Measurements from ENCODE around the gene KIN.
"Not testable (repeated sequence)": the region's sequence is repeated elsewhere in the genome, so short reads cannot be mapped to it uniquely, and the experiment has no call there.

The KIN gene

DNA sequence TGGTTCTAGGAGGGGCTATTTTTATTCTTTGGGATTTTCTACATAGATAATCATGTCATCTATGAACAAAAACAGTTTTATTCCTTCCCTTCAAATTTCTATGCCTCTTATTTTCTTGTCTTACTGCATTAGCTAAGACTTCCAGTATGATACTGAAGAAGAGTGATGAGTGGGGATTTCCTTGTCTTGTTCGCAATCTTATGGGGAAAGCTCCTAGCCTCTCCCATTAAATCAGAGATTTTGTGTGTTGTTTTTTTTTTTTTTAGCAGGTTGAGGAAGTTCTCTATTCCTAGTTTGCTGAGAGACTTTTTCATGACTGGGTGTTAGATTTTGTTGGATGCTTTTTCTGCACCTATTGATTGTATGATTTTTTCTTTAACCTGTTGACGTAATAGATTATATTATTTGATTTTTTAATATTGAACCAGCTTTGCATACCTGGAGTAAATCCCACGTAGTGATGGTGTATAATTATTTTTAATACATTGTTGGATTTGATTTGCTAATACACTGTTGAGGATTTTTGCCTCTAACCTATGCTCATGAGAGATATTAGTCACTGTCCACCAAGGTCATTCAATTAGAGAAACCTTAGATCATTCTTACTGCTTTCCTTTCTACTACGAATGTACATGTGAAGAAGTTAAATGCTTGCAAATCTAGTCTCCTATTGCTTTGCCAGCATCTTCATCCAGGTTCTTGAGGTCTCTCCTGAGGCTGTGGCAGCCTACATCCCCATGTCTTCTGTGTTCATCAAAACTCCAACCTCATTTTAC is 6.6 kb upstream of the KIN start:
- no peak for DNase-seq (ENCODE audit: low read depth in 2 of 2, low spot score in 1 of 2)

DNA sequence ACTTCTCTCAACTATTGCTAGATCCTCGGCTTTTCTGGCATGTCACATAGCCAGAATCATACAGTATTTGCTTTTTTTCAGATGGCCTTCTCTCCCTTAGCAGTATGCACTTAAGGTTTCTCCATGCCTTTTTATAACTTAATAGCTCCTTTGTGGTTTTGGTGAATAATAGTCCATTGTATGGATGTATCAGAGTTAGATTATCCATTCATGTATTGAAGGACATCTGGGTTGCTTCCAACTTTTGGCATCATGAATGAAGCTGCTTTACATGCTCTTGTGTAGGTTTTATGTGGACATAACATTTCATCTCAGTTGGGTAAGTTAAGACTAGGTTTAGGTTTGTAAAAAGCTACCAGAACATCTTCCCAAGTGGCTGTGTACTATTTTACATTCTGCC is 4.7 kb upstream of the KIN start:
- no peak for DNase-seq (ENCODE audit: low read depth in 2 of 2, low spot score in 1 of 2)

DNA sequence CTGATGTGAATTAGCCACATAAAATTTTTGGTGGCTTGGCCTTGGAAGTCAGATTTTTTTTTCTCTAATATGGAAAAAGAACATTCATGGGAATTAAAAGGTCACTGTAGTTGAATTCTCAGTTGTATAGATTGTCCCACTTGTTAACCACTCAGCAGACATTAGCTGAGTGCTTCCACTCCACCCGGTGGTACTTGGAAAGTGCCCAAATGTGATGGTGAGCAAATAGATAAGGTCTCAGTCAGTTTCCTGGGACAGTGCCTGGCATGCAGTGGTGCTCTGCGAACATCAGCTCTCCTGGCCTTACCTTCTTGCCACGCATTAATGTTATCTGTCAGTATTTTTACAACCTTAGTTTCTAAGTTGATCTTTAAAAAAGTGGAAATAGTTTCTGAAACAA is 1.6 kb upstream of the KIN start:
- DNase-seq (ENCODE audit: low read depth in 2 of 2, low spot score in 1 of 2): no peak

DNA sequence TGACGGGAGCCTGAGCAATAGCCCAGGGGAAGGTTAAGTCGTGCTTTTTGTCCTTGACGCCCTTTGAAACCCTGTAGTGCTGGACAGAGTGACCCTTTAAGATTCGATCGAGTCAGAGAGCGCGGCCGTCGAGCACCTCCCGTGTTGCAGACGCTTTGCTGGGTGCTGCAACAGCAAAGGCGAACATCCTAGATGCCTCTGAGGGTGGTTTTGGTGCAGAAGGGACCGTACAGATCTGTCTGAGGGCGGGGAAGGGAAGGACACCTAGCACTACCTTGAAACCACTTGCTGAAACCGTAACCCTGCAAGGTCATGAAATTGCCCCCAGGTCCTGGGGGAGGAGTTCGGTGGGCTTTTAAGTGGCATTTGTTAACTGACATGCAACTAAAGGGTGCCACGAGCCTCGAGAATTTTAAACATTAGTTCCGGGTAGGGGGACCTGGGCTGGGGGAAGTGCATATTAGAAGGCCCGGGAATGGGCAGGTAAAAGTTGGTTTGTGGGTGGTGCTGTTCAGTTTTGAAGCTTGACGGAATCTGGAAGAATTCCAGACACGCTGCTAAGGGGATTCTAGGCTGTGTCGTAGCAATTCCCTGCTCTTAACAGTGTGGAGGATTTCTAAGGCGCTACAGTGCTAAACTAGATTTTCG is 970 bp upstream of the KIN start:
- no peak for DNase-seq (ENCODE audit: low read depth in 2 of 2, low spot score in 1 of 2)

DNA sequence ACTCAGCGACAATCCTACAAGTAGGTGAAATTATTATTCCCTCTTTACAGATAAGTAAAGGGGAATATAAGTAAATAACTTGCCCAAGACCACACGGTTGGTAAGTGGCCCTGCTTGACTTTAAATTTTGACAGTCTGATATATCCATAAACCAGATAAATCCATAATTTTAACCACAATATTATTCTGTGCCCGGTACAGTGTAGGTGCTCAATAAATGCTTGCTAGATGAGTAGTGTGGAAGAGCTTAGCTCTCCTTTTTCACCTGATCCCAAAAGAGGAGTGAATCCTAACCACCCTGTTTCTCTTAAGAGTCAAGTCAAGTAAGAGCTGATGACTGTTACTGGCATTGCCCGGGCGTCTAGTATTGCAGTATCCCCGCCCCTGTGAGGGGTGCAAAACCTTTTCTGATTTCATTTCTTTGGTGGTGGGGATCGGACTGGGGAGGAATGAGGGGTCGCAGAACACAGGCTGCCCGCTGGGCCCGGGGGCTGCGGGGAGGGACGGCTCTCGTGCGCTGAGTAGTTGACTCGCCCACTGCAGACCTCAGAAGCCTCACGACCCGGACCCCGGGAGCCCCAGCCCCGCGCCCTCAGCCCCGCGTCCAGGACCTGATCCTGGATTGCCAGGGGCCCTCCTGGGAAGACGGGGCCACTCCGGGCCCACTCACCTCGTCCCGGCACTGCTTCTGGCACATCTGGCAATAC is 490 bp downstream of the KIN start:
- no peak for DNase-seq (ENCODE audit: low read depth in 2 of 2, low spot score in 1 of 2)

DNA sequence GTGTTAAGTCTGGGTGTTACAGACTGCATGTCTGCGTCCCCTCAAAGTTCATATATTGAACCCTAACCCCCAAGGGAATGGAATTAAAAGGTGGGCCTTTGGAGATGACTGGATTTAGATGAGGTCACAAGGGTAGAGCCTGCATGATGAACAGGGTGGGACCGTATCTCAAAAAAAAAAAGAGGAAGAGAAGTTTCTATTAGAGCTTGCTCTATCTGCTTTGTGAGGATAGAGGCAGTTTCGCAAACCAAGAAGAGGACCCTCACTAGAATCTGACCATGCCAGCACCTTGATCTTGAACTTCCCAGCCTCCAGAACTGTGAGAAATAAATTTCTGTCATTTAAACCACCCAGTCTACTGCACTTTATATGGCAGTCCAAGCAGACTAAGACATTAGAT is 1.4 kb downstream of the KIN start:
- DNase-seq (ENCODE audit: low read depth in 2 of 2, low spot score in 1 of 2): no peak

DNA sequence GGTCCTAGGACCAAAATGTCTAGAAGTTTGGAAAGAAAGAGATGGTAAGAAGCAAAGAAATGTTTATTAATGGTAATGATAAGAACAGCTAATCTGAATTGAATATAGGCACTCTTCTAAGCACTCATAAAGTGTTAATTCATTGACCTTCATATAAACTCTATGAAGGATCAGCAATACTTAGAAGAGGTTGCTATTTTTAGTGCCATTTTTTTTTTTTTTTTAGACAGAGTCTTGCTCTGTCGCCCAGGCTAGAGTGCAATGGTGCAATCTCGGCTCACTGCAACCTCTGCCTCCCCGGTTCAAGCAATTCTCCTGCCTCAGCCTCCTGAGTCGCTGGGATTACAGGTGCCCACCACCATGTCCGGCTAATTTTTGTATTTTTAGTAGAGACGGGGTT is 5.6 kb downstream of the KIN start:
- not testable (repeated sequence) for DNase-seq (ENCODE audit: low read depth in 2 of 2, low spot score in 1 of 2)

DNA sequence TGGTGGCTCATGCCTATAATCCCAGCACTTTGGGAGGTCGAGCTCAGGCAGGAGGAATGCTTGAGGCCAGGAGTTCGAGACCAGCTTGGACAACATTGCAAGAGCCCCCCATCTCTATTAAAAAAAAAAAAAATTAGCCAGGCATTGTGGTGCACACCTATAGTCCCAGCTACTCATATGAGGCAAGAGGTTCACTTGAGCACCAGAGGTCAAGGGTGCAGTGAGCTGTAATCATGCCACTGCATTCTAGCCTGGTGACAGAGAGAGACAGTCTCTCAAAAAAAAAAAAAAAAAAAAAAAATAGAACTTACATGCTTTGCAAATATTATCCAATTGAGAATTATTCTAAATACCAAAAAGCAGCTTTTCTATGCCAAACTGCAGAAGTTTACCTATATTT is 11.0 kb downstream of the KIN start:
- DNase-seq (ENCODE audit: low read depth in 2 of 2, low spot score in 1 of 2): no peak

DNA sequence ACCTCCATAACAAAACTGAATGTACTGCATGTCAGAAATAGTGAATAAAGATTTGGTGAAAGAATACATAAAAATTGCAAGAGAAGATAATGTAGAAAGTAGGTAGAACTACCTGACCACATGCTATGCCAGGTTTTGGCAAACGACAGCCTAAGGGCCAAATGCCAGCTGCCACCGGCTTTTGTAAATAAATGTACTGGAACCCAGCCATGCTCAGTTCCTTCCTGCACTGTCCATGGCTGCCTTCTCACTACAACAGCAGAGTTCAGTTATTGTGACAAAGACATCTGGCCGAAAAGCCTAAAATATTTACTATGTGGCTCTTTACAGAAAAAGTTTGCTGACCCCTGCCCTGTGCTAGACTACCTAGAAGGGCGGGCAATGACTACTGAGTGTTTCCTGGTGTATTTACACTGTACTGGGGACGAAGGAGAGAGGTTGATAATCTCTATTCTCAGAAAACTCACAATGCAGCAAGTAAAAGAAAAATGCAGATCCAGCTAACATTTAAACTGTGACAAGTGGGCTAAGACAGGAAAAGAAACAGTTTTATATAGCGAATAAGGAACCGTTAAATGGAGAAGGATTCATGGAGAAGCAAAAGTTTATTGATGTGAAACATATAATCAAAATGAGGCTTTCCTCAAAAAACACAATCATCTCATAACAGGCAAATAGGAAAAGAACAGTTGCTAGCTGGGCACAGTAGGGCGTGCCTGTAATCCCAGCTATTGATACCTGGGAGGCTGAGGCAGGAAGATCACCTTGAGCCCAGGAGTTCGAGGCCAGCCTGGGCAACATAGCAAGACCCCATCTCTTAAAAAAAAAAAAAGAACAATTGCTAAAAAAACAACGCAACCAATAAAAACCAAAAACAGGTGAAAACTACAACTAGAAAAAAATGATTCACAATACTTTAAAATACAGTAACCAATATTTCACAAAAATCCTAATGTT is 13.7 kb downstream of the KIN start:
- DNase-seq (ENCODE audit: low read depth in 2 of 2, low spot score in 1 of 2): no peak

DNA sequence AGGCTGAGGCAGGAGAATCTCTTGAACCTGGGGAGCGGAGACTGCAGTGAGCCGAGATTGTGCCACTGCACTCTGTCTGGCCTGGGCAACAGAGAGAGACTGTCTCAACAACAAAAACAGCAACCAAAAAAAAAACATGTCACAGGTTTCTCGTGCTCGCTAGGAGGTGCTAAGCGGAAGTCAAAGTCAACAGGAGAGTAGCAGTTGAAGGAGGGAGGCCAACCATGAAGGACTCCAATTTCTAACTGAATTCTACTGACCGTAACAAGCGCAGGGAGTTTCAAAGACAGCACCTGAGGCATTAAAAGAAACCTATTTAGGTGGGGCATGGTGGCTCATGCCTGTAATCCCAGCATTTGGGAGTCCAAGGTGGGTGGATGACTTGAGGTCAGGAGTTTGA is 19.4 kb downstream of the KIN start:
- DNase-seq (ENCODE audit: low read depth in 2 of 2, low spot score in 1 of 2): no peak

DNA sequence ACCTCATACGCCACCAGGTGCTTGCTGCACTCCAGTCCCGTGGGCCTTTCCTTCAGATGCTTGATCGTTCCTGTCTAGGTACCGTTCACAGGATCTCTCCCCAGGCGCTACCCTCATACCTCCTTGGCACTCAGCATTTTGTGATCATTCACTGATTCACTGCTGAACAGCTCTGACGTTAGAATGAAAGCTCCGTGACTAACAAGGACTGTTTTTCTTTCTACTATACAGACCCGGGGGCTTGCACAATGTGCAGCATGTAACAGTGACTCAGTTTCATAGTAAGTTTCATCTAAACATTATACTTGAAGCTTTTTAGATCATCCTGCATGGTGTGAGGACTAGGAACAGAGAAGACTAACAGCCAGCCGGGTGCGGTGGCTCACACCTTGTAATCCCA is 20.6 kb downstream of the KIN start:
- no peak for DNase-seq (ENCODE audit: low read depth in 2 of 2, low spot score in 1 of 2)

DNA sequence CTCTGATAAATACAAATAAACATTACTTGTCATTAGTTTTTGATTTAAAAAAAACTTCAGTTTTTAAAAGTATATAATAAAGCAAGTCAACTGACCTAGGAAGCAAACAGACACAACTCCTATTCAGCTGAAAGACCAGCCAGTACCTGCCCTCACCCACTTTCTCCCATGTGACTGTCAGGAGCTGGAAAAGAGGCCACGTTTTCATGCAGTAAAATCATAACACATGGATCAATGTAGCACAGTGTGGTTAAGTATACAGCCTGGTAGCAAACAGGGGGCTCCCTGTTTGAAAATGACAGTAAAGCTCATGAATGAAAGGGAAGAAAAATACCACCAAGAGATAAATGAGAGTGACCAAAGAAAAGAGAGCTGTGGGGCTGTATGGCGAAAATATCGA is 21.6 kb downstream of the KIN start:
- no peak for DNase-seq (ENCODE audit: low read depth in 2 of 2, low spot score in 1 of 2)

DNA sequence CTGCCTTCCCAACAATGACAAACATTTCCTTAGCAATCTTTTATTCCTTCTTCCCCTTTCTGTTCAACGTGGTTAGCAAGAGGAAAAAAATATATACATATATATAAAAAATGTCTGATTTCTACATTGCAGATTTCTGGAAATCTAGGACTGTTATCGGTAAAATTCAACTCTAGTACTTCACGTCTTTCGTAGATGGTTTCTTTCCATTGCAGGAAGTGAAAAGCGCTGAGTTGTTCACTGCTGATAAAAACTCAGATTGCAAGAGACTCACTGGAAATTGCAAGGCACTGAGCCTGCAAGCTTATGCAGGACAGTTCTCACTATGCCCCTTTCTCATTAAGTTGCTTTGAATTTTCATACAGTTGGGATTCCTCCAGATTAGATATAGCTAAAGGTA is 23.9 kb downstream of the KIN start:
- DNase-seq (ENCODE audit: low read depth in 2 of 2, low spot score in 1 of 2): no peak

DNA sequence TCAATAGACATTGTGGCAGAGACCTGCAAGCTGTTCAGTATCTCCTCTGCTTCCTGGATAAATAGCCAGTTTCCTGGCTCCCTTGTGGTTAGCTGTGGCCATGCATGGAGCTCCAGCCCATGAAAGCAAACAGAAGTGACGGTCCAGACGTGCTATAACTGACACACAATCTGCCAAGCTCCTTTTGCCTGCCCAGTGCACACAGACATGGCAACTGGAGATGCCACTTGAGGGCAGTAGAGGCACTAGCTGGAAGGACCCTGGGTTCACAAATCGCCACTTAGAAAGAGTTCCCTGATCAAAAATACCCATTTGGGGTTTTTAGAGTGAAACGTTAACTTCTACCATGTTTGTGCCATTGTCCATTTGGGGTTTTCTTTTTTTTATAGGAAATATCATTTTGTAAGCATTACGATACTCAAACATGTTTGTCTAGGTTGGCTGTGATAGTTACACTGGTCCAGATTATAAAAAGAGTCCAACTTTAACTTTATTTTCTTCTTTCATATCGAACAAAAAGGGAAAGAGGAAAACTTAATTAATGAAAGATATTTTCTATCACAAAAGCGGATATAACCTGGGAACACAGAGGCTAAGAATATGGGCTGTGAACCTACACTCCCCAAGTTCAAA is 31.3 kb downstream of the KIN start:
- DNase-seq (ENCODE audit: low read depth in 2 of 2, low spot score in 1 of 2): no peak

DNA sequence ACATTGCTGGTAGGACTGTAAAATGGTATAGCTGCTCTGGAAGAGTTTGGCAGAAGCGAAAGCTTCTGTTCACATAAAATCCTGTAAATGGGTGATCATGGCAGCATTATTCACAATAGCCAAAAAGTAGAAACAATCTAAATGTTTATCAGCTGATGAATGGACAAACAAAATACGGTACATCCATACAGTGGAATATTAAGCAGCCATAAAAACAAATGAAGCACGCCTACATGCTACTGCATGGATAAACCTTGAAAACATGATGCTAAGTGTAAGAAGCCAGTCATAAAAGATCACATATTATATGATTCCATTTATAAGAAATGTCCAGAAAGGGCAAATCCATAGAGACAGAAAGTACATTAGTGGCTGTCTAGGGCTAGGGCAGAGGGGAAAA is 32.7 kb downstream of the KIN start:
- no peak for DNase-seq (ENCODE audit: low read depth in 2 of 2, low spot score in 1 of 2)

DNA sequence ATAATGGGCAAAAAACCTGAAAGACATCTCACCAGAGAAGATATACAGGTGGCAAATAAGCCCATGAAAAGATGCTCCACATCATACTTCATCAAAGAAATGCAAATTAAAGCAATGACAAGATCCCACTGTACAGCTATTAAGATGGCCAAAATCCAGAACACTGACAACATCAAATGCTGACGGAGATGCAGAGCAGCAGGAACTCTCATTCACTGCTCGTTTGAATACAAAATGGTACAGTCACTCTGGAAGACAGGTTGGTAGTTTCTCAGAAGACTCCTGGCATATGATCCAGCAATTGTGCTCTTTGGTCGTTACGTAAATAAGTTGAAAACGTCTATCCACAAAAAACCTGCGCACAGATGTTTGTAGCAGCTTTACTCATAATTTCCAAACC is 35.5 kb downstream of the KIN start:
- no peak for DNase-seq (ENCODE audit: low read depth in 2 of 2, low spot score in 1 of 2)

DNA sequence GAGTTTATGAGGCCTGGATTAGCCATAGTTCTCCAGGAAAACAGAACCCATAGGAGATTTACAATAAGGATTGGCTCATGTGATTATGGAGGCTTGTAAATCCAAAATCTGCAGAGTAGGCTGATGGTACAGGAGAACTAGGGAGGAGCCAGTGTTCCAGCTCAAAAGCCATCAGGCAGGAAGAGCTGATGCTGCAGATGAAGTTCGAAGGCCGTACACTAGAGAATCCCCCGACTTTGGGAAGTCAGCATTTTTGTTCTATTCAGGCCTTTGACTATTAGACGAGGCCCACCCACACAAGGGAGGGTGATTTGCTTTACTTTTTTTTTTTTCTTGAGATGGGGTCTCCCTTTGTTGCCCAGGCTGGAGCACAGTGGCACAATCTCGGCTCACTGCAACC is 37.6 kb downstream of the KIN start:
- no peak for DNase-seq (ENCODE audit: low read depth in 2 of 2, low spot score in 1 of 2)

DNA sequence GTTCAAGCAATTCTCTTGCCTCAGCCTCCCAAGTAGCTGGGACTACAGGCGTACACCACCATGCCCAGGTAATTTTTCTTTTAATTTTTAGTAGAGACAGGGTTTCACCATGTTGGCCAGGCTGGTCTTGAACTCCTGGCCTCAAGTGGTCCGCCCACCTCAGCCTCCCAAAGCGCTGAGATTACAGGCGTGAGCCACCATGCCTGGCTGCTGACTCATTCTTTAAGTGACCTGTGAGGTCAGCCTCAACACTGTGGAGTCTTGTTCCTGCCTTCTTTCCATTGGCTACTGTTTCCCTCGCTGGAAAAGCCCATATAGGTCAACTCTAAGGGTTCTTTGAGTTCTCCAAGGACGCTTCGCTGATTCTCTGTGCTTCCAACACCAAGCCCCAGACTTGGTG is 39.2 kb downstream of the KIN start:
- not testable (repeated sequence) for DNase-seq (ENCODE audit: low read depth in 2 of 2, low spot score in 1 of 2)

DNA sequence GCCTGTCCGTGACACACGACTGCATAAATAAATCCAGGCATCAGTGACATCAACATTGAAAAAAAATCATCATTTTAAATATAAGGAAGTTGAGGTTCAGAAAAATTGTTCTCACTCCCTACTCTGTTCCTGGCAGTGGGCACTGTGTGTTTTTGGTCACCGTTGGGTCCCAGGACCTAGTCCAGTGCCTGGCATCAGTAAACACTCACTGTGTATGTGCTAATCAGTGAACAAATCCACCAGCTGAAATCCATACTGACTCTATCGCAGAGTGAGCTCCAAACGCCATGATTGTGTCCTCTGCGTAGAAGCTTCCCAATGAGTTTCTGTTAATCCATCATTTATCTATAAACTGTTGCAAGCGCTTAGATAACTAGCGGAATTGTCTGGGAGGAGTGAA is 43.5 kb downstream of the KIN start:
- DNase-seq (ENCODE audit: low read depth in 2 of 2, low spot score in 1 of 2): no peak

DNA sequence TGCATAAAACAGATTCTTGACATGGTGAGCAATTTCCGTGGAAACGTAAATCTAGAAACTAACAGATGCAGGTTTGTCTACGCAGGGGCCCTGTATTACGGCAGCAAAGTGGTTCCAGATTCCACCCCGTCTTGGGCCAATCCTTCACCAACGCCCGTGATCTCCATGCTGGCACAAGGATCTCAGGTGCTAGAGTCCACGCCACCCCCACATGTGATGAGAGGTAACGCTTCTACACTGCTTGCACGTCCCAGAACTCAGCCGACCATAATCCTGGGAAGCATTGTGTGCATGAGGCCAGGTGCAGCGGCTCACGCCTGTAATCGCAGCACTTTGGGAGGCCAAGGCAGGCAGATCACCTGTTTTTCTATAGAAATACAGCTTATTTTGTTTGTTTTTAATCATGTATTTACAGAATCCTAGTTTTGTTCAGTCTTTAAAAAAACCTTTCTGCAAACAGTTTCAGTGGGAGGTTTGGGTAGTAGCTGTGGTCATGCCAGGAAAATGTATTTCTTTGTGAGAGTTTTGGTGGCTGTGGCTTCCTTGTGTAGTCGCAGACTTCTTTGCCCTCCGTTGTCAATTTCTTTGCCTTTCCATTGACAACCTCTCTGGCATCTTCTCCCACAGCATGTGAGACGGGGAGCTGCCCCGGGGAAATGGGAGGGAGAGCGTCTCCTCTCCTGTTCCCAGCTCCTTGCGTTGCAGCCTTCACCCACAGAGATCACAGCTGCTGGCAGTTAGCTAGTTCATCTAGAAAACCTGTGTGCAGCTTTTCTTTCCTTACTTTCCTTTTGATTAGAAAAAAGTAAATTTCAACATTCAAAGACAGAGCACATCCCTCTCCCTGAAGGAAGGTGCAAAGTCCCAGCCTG is 49.0 kb downstream of the KIN start:
- no peak for DNase-seq (ENCODE audit: low read depth in 2 of 2, low spot score in 1 of 2)
